ENCODE data around the gene KRTAP13-1. TPM values are rescaled to one million over a fixed set of nuclear protein-coding genes. Genes with fewer than 3 reads are reported as not detected.

Gene KRTAP13-1
- total RNA-seq, 2 donors from 2014 or later: not detected

GRCh38 chr21:30434033-30434631 is 38.3 kb downstream of the KRTAP13-1 start:
- Histone ChIP-seq H3K4me1 (replicated peaks) (no peaks in the 10 kb centered on the region), H3K27ac (no peak overlapping the region), H3K36me3 (no peaks in the 10 kb centered on the region), H3K27me3 (replicated peaks; ENCODE audit: insufficient read depth) (no peaks in the 10 kb centered on the region), H3K4me3 (no peak overlapping the region), H3K9me3 (no peaks in the 10 kb centered on the region)
- WGBS: 51% methylated on average over 10 of the region's 10 CpGs
- DNase-seq (ENCODE audit: low spot score): peak; percentile 10
- TF ChIP-seq CTCF (IDR thresholded peaks at IDR 0.05) (peak in 3 of 4 experiments; percentile 24 to 45 (median 27)), POLR2AphosphoS5 (IDR thresholded peaks at IDR 0.05) (no peak)
- intact Hi-C loops (cut with DNase I): no loop called here

DNA sequence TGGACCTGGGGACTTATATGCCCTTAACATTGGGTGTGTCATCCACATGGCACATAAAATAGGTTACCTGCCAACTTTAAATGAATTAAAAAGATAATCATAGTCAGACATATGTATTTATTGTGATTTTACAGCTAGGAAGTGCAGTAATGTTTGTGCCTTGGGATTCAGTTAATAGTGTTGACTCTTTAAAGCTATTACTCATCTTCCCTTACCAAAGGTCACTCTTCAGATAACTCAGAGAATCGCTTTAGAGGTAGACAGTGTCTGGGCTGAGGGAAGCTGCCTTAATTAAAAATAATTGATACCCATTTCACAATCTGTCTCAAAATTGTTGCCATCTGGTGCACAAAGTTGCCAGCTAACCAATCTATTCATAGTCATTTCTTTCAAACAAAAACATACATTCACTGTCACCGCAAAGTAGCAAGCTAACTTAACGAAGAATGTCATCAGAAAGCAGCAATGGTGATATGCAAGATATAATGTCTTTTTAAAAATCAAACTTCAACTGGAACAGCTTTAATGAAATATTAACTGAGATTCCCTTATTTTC is 41.3 kb downstream of the KRTAP13-1 start:
- no peak for DNase-seq (ENCODE audit: low spot score)
- no peaks in the 10 kb centered on the region for H3K4me1 ChIP-seq (replicated peaks)
- no peaks in the 10 kb centered on the region for H3K36me3 ChIP-seq
- no peak overlapping the region for H3K27ac ChIP-seq
- 76% methylated on average over 3 of the region's 3 CpGs for WGBS
- TF ChIP-seq POLR2AphosphoS5 (IDR thresholded peaks at IDR 0.05): no peak
- TF ChIP-seq CTCF (IDR thresholded peaks at IDR 0.05): no peak
- no peak for TF ChIP-seq POLR2A (IDR thresholded peaks at IDR 0.05)
- H3K9me3 ChIP-seq: no peaks in the 10 kb centered on the region
- H3K4me3 ChIP-seq: no peak overlapping the region
- H3K27me3 ChIP-seq (replicated peaks; ENCODE audit: insufficient read depth): no peaks in the 10 kb centered on the region
- intact Hi-C loops (cut with DNase I): no loop called here

DNA sequence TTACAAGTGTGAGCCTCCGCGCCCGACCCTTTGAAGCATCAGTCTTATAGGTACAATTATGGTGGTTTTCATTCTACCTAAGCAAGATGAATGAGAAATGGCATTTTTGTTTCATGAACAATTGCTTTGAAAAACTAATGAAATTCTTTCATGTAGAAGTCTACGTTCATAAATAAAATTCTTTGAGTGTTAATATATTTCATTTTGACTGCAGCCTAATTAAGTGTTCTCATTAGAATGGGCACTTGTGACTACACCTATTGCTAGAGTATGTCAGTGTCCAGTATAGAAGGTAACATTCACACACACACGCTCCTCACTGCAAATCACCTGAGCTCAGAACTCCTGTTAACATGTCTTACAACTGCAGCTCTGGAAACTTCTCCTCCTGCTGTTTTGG is 44.1 kb downstream of the KRTAP13-1 start, which contains the start of gene KRTAP15-1:
KRTAP15-1 (plus strand) TSS at position 301 of the 400 bp plus-strand sequence; CDS start at position 354, 53 bp downstream.
- Histone ChIP-seq H3K9me3 (no peaks in the 10 kb centered on the region), H3K36me3 (no peaks in the 10 kb centered on the region), H3K4me3 (no peak within 1 kb of the TSS), H3K27me3 (replicated peaks; ENCODE audit: insufficient read depth) (no peaks in the 10 kb centered on the region), H3K27ac (no peak within 1 kb of the TSS), H3K4me1 (replicated peaks) (no peaks in the 10 kb centered on the region)
- intact Hi-C loops (cut with DNase I): no loop called here
- 97% methylated on average over 5 of the region's 5 CpGs for WGBS
- no peak for TF ChIP-seq POLR2A (IDR thresholded peaks at IDR 0.05)
- DNase-seq (ENCODE audit: low spot score): no peak

DNA sequence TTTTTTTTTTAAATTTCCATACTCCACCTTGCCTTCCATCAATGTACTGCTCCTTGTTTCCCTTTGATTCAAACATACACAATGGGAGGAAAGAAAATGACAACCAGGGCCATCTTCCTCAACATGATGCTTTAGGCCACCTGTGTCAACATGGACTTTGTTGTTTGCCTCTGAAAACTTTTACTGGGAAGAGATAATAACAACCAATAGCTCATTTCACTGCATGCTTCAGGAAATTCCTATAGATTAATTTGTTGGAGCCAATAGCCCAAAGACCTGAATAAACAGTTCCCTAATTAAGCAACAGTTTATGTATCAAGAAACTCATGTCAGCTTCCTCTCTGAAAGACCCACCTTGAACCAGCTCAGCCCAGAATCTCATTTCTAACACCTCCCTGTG is 47.4 kb downstream of the KRTAP13-1 start:
- Histone ChIP-seq H3K27ac (no peak overlapping the region), H3K9me3 (no peaks in the 10 kb centered on the region), H3K27me3 (replicated peaks; ENCODE audit: insufficient read depth) (no peaks in the 10 kb centered on the region), H3K4me1 (replicated peaks) (no peaks in the 10 kb centered on the region), H3K36me3 (no peaks in the 10 kb centered on the region), H3K4me3 (no peak overlapping the region)
- intact Hi-C loops (cut with DNase I): no loop called here
- TF ChIP-seq CTCF (IDR thresholded peaks at IDR 0.05): no peak
- TF ChIP-seq POLR2A (IDR thresholded peaks at IDR 0.05): no peak
- TF ChIP-seq POLR2AphosphoS5 (IDR thresholded peaks at IDR 0.05): no peak
- DNase-seq (ENCODE audit: low spot score): no peak

GRCh38 chr21:30444204-30444603 is 48.4 kb downstream of the KRTAP13-1 start:
- Histone ChIP-seq H3K4me3 (no peak overlapping the region), H3K27me3 (replicated peaks; ENCODE audit: insufficient read depth) (no peaks in the 10 kb centered on the region), H3K27ac (no peak overlapping the region), H3K36me3 (no peaks in the 10 kb centered on the region), H3K9me3 (no peaks in the 10 kb centered on the region), H3K4me1 (replicated peaks) (no peaks in the 10 kb centered on the region)
- intact Hi-C loops (cut with DNase I): no loop called here
- DNase-seq (ENCODE audit: low spot score): no peak
- TF ChIP-seq POLR2A (IDR thresholded peaks at IDR 0.05): no peak
- TF ChIP-seq CTCF (IDR thresholded peaks at IDR 0.05): no peak
- TF ChIP-seq POLR2AphosphoS5 (IDR thresholded peaks at IDR 0.05): no peak
- 59% methylated on average over 1 of the region's 1 CpG for WGBS

Small RNAs within 50 kb of the gene (microRNA-seq; reads per million reads assigned to microRNA genes)
- gene MIR4327: not detected

Small RNAs within 50 kb of the gene (small RNA-seq; reads per million reads assigned to genes)
- 0 reads per million in 2 donors for gene KRTAP23-1
- 0 reads per million in 2 donors for gene MIR4327

Other genes with a start within 250 kb of the KRTAP13-1 start
- gene CLDN17, start 229.2 kb upstream of the KRTAP13-1 start, total RNA-seq: not detected
- 10 to 100 TPM in 1 of 2 donors, 1 to 10 TPM in 1; 6.9 to 16.7 TPM for gene CLDN8, start 179.9 kb upstream of the KRTAP13-1 start, total RNA-seq
- not detected for gene KRTAP24-1, start 113.1 kb upstream of the KRTAP13-1 start, total RNA-seq
- not detected for gene KRTAP25-1, start 106.5 kb upstream of the KRTAP13-1 start, total RNA-seq
- gene KRTAP26-1, start 75.7 kb upstream of the KRTAP13-1 start, total RNA-seq: not detected
- gene KRTAP27-1, start 58.3 kb upstream of the KRTAP13-1 start, total RNA-seq: not detected
- not detected for gene KRTAP23-1, start 47.4 kb upstream of the KRTAP13-1 start, total RNA-seq
- gene KRTAP13-2, start 23.8 kb upstream of the KRTAP13-1 start, total RNA-seq: not detected
- not detected for gene KRTAP13-3, start 29.9 kb downstream of the KRTAP13-1 start, total RNA-seq
- not detected for gene KRTAP13-4, start 34.2 kb downstream of the KRTAP13-1 start, total RNA-seq
- not detected for gene KRTAP15-1, start 44.2 kb downstream of the KRTAP13-1 start, total RNA-seq
- gene KRTAP19-1, start 84.3 kb downstream of the KRTAP13-1 start, total RNA-seq: not detected
- not detected for gene KRTAP19-2, start 91.4 kb downstream of the KRTAP13-1 start, total RNA-seq
- not detected for gene KRTAP19-3, start 96.0 kb downstream of the KRTAP13-1 start, total RNA-seq
- gene KRTAP19-4, start 101.1 kb downstream of the KRTAP13-1 start, total RNA-seq: not detected
- gene KRTAP19-5, start 106.1 kb downstream of the KRTAP13-1 start, total RNA-seq: not detected
- not detected for gene KRTAP19-6, start 145.8 kb downstream of the KRTAP13-1 start, total RNA-seq
- gene KRTAP19-7, start 165.3 kb downstream of the KRTAP13-1 start, total RNA-seq: not detected
- gene KRTAP22-2, start 194.4 kb downstream of the KRTAP13-1 start, total RNA-seq: not detected
- not detected for gene KRTAP6-3, start 196.4 kb downstream of the KRTAP13-1 start, total RNA-seq
- not detected for gene KRTAP6-2, start 202.9 kb downstream of the KRTAP13-1 start, total RNA-seq
- not detected for gene KRTAP22-1, start 205.1 kb downstream of the KRTAP13-1 start, total RNA-seq
- gene KRTAP6-1, start 217.9 kb downstream of the KRTAP13-1 start, total RNA-seq: not detected
- gene KRTAP20-1, start 220.4 kb downstream of the KRTAP13-1 start, total RNA-seq: not detected
- not detected for gene KRTAP20-4, start 224.6 kb downstream of the KRTAP13-1 start, total RNA-seq
- gene KRTAP20-2, start 239.2 kb downstream of the KRTAP13-1 start, total RNA-seq: not detected
- gene KRTAP20-3, start 246.8 kb downstream of the KRTAP13-1 start, total RNA-seq: not detected